Neural cell (in vitro differentiated cells): ENCODE data around the gene GIT2.

Experiments
- EZH2 ChIP-seq: fragments of 200-600, 300-800 bp; shearing (Covaris generic), sonication (generic); IDR thresholded peaks from 2 replicates; pipeline ENCODE4 v1.6.1; 2014; ENCODE audit warnings: antibody characterized with exemption, low read length, borderline replicate concordance, mild to moderate bottlenecking; ENCODE audit not compliant: insufficient read depth, poor library complexity, severe bottlenecking
- POLR2AphosphoS5 ChIP-seq: IDR thresholded peaks from 2 replicates; pipeline ENCODE4 v1.6.1; 2012
- RAD21 ChIP-seq: fragments of 450-650 bp; conservative IDR thresholded peaks from 2 replicates; pipeline ENCODE4 v1.6.1; 2014; ENCODE audit warnings: antibody characterized with exemption, mild to moderate bottlenecking, moderate library complexity
- SMC3 ChIP-seq: fragments of 450-650 bp; conservative IDR thresholded peaks from 2 replicates; pipeline ENCODE4 v1.6.1; 2014; ENCODE audit warnings: antibody characterized with exemption, mild to moderate bottlenecking, moderate library complexity; ENCODE audit not compliant: poor library complexity
- TAF1 ChIP-seq: IDR thresholded peaks from 2 replicates; pipeline ENCODE4 v1.6.1; 2012; ENCODE audit warnings: low read depth
- TF ChIP-seq, protein P1 (sequence below): fragments of 450-650 bp; IDR thresholded peaks from 2 replicates; pipeline ENCODE4 v1.5.1; 2014; ENCODE audit warnings: antibody characterized with exemption, mild to moderate bottlenecking, moderate library complexity; ENCODE audit not compliant: poor library complexity, severe bottlenecking
- TF ChIP-seq, protein P2 (sequence below): IDR thresholded peaks from 2 replicates; pipeline ENCODE4 v1.6.1; 2012; ENCODE audit warnings: borderline replicate concordance

DNA sequence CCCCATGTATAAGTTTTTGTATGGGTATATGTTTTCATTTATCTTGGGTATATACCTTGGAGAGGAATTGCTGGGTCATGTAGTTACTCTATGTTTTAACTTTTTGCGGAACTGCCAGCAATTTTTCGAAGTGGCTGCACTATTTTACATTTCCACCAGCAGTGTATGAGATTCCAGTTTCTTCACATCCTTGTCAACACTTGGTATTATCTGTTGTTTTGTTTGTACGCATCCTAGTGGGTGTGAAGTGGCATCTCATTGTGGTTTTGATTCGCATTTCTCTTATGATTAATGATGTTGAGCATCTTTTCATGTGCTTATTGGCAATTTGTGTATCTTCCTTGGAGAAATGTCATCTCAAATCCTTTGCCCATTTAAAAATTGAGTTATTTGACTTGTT, 9.9 kb upstream of the GIT2 start:
- TF ChIP-seq, protein P1, sequence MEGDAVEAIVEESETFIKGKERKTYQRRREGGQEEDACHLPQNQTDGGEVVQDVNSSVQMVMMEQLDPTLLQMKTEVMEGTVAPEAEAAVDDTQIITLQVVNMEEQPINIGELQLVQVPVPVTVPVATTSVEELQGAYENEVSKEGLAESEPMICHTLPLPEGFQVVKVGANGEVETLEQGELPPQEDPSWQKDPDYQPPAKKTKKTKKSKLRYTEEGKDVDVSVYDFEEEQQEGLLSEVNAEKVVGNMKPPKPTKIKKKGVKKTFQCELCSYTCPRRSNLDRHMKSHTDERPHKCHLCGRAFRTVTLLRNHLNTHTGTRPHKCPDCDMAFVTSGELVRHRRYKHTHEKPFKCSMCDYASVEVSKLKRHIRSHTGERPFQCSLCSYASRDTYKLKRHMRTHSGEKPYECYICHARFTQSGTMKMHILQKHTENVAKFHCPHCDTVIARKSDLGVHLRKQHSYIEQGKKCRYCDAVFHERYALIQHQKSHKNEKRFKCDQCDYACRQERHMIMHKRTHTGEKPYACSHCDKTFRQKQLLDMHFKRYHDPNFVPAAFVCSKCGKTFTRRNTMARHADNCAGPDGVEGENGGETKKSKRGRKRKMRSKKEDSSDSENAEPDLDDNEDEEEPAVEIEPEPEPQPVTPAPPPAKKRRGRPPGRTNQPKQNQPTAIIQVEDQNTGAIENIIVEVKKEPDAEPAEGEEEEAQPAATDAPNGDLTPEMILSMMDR: no peak
- TF ChIP-seq EZH2: no peak
- TF ChIP-seq, protein P2, sequence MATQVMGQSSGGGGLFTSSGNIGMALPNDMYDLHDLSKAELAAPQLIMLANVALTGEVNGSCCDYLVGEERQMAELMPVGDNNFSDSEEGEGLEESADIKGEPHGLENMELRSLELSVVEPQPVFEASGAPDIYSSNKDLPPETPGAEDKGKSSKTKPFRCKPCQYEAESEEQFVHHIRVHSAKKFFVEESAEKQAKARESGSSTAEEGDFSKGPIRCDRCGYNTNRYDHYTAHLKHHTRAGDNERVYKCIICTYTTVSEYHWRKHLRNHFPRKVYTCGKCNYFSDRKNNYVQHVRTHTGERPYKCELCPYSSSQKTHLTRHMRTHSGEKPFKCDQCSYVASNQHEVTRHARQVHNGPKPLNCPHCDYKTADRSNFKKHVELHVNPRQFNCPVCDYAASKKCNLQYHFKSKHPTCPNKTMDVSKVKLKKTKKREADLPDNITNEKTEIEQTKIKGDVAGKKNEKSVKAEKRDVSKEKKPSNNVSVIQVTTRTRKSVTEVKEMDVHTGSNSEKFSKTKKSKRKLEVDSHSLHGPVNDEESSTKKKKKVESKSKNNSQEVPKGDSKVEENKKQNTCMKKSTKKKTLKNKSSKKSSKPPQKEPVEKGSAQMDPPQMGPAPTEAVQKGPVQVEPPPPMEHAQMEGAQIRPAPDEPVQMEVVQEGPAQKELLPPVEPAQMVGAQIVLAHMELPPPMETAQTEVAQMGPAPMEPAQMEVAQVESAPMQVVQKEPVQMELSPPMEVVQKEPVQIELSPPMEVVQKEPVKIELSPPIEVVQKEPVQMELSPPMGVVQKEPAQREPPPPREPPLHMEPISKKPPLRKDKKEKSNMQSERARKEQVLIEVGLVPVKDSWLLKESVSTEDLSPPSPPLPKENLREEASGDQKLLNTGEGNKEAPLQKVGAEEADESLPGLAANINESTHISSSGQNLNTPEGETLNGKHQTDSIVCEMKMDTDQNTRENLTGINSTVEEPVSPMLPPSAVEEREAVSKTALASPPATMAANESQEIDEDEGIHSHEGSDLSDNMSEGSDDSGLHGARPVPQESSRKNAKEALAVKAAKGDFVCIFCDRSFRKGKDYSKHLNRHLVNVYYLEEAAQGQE: no peak
- TF ChIP-seq SMC3: no peak
- TF ChIP-seq POLR2AphosphoS5: no peak
- no peak for TF ChIP-seq TAF1
- TF ChIP-seq RAD21: no peak
